HG03280 (cell line): ENCODE measurements around the gene RPAP3.

ENCODE experiments used
- ATAC-seq: cut with Tn5 transposase; IDR thresholded peaks from one replicate; pipeline ENCODE4 v1.9.1; 2021; ENCODE audit warnings: mild to moderate bottlenecking, moderate library complexity; ENCODE audit not compliant: unreplicated experiment

Gene RPAP3

GRCh38 chr12:47722136-47722834 is 16.5 kb upstream of the RPAP3 start:
- ATAC-seq = no peak

- no peak for ATAC-seq
Measured at GRCh38 chr12:47721431-47721973, 15.7 kb upstream of the RPAP3 start.

- ATAC-seq = no peak
Measured at GRCh38 chr12:47718531-47718930, 12.7 kb upstream of the RPAP3 start.

GRCh38 chr12:47717443-47718193 is 11.8 kb upstream of the RPAP3 start:
- no peak for ATAC-seq

GRCh38 chr12:47717046-47717442 is 11.2 kb upstream of the RPAP3 start:
- ATAC-seq = no peak

GRCh38 chr12:47715877-47716548 is 10.2 kb upstream of the RPAP3 start:
- ATAC-seq = no peak

- ATAC-seq = peak; percentile 81
Measured at GRCh38 chr12:47715393-47715876, 9.6 kb upstream of the RPAP3 start.

GRCh38 chr12:47714826-47715386 is 9.1 kb upstream of the RPAP3 start:
- no peak for ATAC-seq

- ATAC-seq = no peak
Measured at GRCh38 chr12:47712171-47712570, 6.3 kb upstream of the RPAP3 start.

GRCh38 chr12:47711448-47711847 is 5.6 kb upstream of the RPAP3 start:
- ATAC-seq = no peak

- no peak for ATAC-seq
Measured at GRCh38 chr12:47710278-47710677, 4.4 kb upstream of the RPAP3 start.

GRCh38 chr12:47709671-47710070 is 3.8 kb upstream of the RPAP3 start:
- no peak for ATAC-seq

- no peak for ATAC-seq
Measured at GRCh38 chr12:47709237-47709636, 3.4 kb upstream of the RPAP3 start.

GRCh38 chr12:47707905-47708543 is 2.2 kb upstream of the RPAP3 start:
- ATAC-seq = no peak

GRCh38 chr12:47707355-47707754 is 1.5 kb upstream of the RPAP3 start:
- ATAC-seq = no peak

GRCh38 chr12:47705229-47705565 is 633 bp downstream of the RPAP3 start:
- no peak for ATAC-seq

GRCh38 chr12:47704719-47705118 is 1.1 kb downstream of the RPAP3 start:
- ATAC-seq = no peak

- ATAC-seq = no peak
Measured at GRCh38 chr12:47700263-47700662, 5.6 kb downstream of the RPAP3 start.

- ATAC-seq = no peak
Measured at GRCh38 chr12:47698631-47699030, 7.2 kb downstream of the RPAP3 start.

GRCh38 chr12:47698055-47698454 is 7.8 kb downstream of the RPAP3 start:
- ATAC-seq = no peak

- ATAC-seq = no peak
Measured at GRCh38 chr12:47689215-47689614, 16.6 kb downstream of the RPAP3 start.
